HepG2 (cell line): ENCODE data around the gene RAD51AP1. TPM values are rescaled to one million over a fixed set of nuclear protein-coding genes. Genes with fewer than 3 reads are reported as not detected.

Experiments used
- ATF6 ChIP-seq: sonication (generic); formaldehyde crosslinking; conservative IDR thresholded peaks from 2 replicates; pipeline ENCODE4 v1.4.0; 2020; ENCODE audit warnings: missing genetic modification reagents
- ATRX ChIP-seq: sonication (generic); formaldehyde crosslinking; IDR thresholded peaks from 2 replicates; pipeline ENCODE4 v1.4.0; 2020; ENCODE audit warnings: missing genetic modification reagents, borderline replicate concordance
- IRF2 ChIP-seq: IDR thresholded peaks from 2 replicates; pipeline ENCODE4 v1.6.1; 2018; ENCODE audit warnings: missing genetic modification reagents, missing compliant biosample characterization
- KDM5A ChIP-seq: fragments of 200-600 bp; sonication (generic); IDR thresholded peaks from 2 replicates; pipeline ENCODE4 v1.7.0; 2018; ENCODE audit warnings: antibody characterized with exemption, mild to moderate bottlenecking, low read length, borderline replicate concordance
- MNT ChIP-seq: fragments of 450-650 bp; IDR thresholded peaks from 2 replicates; pipeline ENCODE4 v1.6.1; 2016
- POLR2A ChIP-seq, 2 experiments: IDR thresholded peaks; 2 replicates each; pipeline ENCODE4 v1.6.1; 2011; ENCODE audit warnings: low read depth in 2 of 2, low read length in 2 of 2, mild to moderate bottlenecking in 1 of 2, moderate library complexity in 1 of 2; ENCODE audit not compliant: insufficient read depth in 1 of 2
- POLR2G ChIP-seq: fragments of 200-400 bp; formaldehyde crosslinking; IDR thresholded peaks from 2 replicates; pipeline ENCODE4 v1.6.1; 2018; ENCODE audit warnings: mild to moderate bottlenecking, low read depth, low read length, moderate library complexity
- THAP7 ChIP-seq: sonication (generic); formaldehyde crosslinking; IDR thresholded peaks from 2 replicates; pipeline ENCODE4 v1.8.1; 2023; ENCODE audit warnings: mild to moderate bottlenecking, missing genetic modification reagents
- THAP9 ChIP-seq: sonication (generic); formaldehyde crosslinking; IDR thresholded peaks from 2 replicates; pipeline ENCODE4; 2020; ENCODE audit warnings: missing genetic modification reagents, mild to moderate bottlenecking, borderline replicate concordance
- ZBTB39 ChIP-seq: sonication (generic); formaldehyde crosslinking; IDR thresholded peaks from 2 replicates; pipeline ENCODE4 v1.5.0; 2020; ENCODE audit warnings: missing genetic modification reagents
- ZNF232 ChIP-seq: sonication (generic); formaldehyde crosslinking; IDR thresholded peaks from 2 replicates; pipeline ENCODE4 v1.4.0; 2020; ENCODE audit warnings: missing genetic modification reagents, borderline replicate concordance
- ZNF282 ChIP-seq: fragments of 450-650 bp; IDR thresholded peaks from 2 replicates; pipeline ENCODE4 v1.6.1; 2018; ENCODE audit not compliant: partially characterized antibody
- ZNF441 ChIP-seq: sonication (generic); formaldehyde crosslinking; IDR thresholded peaks from 2 replicates; pipeline ENCODE4 v1.7.0; 2021; ENCODE audit warnings: missing genetic modification reagents, borderline replicate concordance
- ZNF687 ChIP-seq: sonication (generic); formaldehyde crosslinking; IDR thresholded peaks from 2 replicates; pipeline ENCODE4 v1.5.1; 2020; ENCODE audit warnings: mild to moderate bottlenecking, missing genetic modification reagents, moderate library complexity
- ZSCAN29 ChIP-seq: sonication (generic); formaldehyde crosslinking; conservative IDR thresholded peaks from 2 replicates; pipeline ENCODE4 v1.4.0; 2020; ENCODE audit warnings: mild to moderate bottlenecking, missing genetic modification reagents
- polyA plus RNA-seq, 8 experiments: library from polyadenylated mRNA; depleted of rRNA in 3 of 8; stranded (reverse) in 7 of 8; unstranded in 1 of 8; fragments of >200 nt; fragmentation: Illumina TruSeq in 4 of 8; extraction: Trizol in 4 of 8; gene quantifications; 2 replicates each; pipeline versions ENCODE4 v1.2.1 to v1.2.3, GENCODE V29; 2011 to 2016; ENCODE audit warnings: low read depth in 4 of 8, missing spikeins in 1 of 8, mixed read lengths in 1 of 8; ENCODE audit not compliant: insufficient read depth in 1 of 8
- total RNA-seq, 5 experiments: library from RNA; depleted of rRNA; stranded (reverse); fragments of >200 nt; fragmentation: Illumina TruSeq; extraction: Trizol; gene quantifications; 2 replicates each; pipeline ENCODE4 v1.2.3, GENCODE V29; 2016; ENCODE audit warnings: low read depth in 1 of 5

The RAD51AP1 gene
- total and polyA plus RNA-seq, 2 of the 13 experiments (the other 11 are each of a cell fraction or from before 2014, with no cell fraction given): 16.6 to 49.3 TPM

GRCh38 chr12:4604684-4605193 lies 66.0 kb downstream of the RAD51AP1 start (continued):
- no peak for TF ChIP-seq ZBTB39 (CRISPR knock-in tag)
- TF ChIP-seq KDM5A: peak; percentile 56; the same call in 1 of the 2 replicates
- peak; percentile 59; the same call in 1 of the 2 replicates for TF ChIP-seq THAP7
- TF ChIP-seq ZNF687 (CRISPR knock-in tag): peak; percentile 83
- peak; percentile 51; the same call in 1 of the 2 replicates for TF ChIP-seq ZSCAN29 (CRISPR knock-in tag)
- peak; percentile 53; the same call in 1 of the 2 replicates for TF ChIP-seq ZNF441 (CRISPR knock-in tag)
- TF ChIP-seq ZNF282: no peak
- TF ChIP-seq IRF2 (CRISPR knock-in tag): peak; percentile 57; the same call in 1 of the 2 replicates
- no peak for TF ChIP-seq MNT
- peak; percentile 47; the same call in 1 of the 2 replicates for TF ChIP-seq THAP9
- TF ChIP-seq ATRX (CRISPR knock-in tag): no peak
- peak; percentile 44 to 67; a peak in 3 of 4 replicates for TF ChIP-seq POLR2A (IDR thresholded peaks at IDR 0.05; ENCODE audit: insufficient read depth in 1 of 2, low read depth in 2 of 2, low read length in 2 of 2)
- peak; percentile 69 for TF ChIP-seq POLR2G
- TF ChIP-seq ATF6: no peak
- peak; percentile 54; the same call in 1 of the 2 replicates for TF ChIP-seq ZNF232 (CRISPR knock-in tag)
